ENCODE results near the gene CTAGE8.
A peak's percentile ranks its signal among the peaks of the same experiment; 100 is the strongest.
"Not testable (repeated sequence)": the region's sequence is repeated elsewhere in the genome, so short reads cannot be mapped to it uniquely, and the experiment has no call there.

Gene CTAGE8

GRCh38 chr7:144269188-144269587 is at the start of gene CTAGE8:
TSS of gene CTAGE8 (minus strand) at chr7:144269288. CDS start at chr7:144269250, 38 bp downstream.
- not testable (repeated sequence) for ATAC-seq, DNase-seq

DNA sequence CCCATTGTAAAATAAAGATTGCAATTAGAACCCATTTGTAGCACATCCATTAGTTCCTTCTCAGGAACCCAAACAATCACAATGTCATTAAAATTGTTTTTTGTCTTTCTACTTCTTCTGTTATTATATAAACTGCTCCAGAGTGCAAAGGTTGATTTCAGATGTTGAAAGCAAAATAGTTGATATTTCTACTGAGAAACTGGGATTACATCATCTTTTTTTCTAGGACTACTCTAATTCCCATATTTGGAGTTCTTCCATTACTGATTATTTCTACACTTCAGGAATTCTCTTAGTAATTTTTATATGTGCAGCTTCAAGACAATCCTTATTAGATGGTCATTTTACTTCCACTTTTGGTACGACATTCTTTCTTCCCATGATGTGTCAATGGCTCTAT is 48.4 kb upstream of the CTAGE8 start:
- ATAC-seq, DNase-seq: not testable (repeated sequence)

DNA sequence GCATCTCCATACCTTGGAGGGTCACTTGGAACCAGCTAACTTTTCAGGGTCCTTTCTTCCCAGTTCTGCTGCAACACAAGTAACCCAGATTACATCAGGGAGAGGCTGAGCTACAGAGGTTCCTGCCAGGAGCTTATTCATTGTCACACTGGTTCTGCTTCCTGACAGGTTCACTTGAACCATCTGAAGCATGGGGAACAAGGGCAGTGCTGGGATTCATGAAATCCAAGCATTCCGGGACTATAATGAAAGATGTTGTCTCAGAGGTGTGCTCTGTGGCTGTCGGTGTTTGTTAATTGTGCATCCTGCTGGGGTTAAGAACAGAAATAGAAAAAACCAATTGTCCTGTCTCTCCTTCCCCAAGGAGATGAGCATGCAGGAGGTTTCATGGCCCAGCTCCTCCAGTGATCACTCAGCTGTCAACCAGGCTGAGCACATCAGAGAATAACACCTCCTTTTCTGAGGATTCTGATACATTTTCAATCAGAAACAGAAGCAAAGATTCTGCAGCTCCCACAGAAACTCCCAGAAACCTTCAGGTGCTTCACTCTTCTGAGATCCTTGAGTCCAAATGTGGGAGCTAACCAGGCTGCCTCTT is 42.9 kb upstream of the CTAGE8 start, which contains the start of gene OR2A1:
TSS of gene OR2A1 (plus strand) at position 548 of the 598 bp plus-strand sequence. CDS start 5,706 bp downstream, outside the sequence.
- not testable (repeated sequence) for ATAC-seq, DNase-seq

DNA sequence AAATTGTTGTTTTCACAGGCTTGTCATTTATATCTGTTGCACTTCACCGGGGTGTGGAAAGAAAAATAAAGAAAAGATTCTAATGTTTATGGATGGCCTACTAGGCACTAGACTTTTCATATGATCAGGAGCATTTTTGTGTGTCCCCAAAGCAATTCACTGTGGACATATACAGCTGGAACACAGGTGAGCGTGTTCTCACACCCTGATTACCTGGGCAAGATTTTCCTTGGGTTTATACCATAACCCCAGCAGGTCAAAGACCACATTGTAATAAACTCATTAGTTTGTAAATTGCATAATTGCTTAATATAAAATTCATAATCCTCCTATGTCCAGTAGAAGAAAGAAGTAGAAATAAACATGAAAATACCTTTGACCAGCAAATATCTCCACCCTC is 42.1 kb upstream of the CTAGE8 start:
- ATAC-seq, DNase-seq: not testable (repeated sequence)

DNA sequence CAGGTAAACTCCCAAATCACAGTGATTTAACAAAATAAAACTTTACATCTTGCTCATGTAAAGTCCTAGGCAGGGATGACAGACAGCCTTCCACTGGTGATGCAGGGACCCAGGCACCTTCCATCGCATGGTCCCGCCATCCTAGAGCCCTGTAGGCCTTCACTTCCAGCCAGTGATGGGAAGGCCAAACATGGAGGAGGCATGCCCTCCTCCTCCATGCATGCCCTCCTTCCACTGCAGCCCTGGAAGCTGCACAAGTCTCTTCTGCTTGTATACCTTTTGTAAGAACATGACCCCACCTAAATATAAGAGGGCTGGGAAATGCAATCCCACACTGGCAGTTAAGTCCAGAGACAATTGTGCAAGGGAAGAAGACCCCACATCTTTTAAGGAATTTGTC is 40.6 kb upstream of the CTAGE8 start:
- not testable (repeated sequence) for DNase-seq, ATAC-seq

DNA sequence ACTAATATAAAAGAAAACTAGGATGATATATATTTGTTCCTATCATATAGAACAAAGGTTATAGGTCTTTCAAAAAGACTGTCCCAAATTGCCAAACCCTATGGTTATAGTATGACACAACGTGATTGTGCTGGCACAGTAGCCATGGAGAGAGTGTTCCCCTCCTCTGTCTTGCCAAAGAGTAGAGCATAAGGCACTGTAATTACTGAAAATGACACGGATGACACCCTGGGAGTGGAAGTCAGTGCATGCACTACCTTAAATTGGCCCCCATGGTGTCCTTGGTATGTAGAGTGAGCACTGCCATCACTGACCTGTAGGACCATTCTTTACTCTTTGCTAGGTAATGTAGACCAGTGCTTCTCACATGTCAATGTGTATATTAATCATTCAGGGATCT is 36.1 kb upstream of the CTAGE8 start:
- DNase-seq, ATAC-seq: not testable (repeated sequence)

DNA sequence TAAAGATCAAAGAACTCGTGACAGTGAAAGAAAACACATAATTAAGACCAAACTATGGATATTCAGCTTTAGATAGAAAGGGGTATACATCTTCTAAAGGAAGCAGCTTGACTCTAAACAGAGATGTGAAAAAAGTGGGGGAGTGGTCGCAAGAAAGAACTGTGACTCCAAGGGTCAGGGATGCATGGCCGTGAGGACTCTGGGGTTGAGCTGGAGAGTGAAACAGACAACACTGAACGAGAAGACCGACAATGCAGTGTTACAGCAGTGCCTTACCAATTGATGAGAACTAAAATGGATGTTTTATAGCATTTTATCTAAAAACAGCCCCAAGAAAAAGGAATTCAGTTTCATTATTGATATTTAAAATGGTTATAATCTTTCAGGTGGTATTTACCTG is 34.5 kb upstream of the CTAGE8 start:
- not testable (repeated sequence) for ATAC-seq, DNase-seq

GRCh38 chr7:144302578-144303303 is 33.7 kb upstream of the CTAGE8 start:
- not testable (repeated sequence) for ATAC-seq, DNase-seq

GRCh38 chr7:144293794-144294499 is 24.9 kb upstream of the CTAGE8 start:
- peak; percentile 84 for ATAC-seq
- DNase-seq, result not testable (repeated sequence)

GRCh38 chr7:144292384-144293161 is 23.5 kb upstream of the CTAGE8 start:
- not testable (repeated sequence) for ATAC-seq, DNase-seq

- DNase-seq, ATAC-seq: not testable (repeated sequence)
These were observed 22.5 kb upstream of the CTAGE8 start for GRCh38 chr7:144291607-144292006.

DNA sequence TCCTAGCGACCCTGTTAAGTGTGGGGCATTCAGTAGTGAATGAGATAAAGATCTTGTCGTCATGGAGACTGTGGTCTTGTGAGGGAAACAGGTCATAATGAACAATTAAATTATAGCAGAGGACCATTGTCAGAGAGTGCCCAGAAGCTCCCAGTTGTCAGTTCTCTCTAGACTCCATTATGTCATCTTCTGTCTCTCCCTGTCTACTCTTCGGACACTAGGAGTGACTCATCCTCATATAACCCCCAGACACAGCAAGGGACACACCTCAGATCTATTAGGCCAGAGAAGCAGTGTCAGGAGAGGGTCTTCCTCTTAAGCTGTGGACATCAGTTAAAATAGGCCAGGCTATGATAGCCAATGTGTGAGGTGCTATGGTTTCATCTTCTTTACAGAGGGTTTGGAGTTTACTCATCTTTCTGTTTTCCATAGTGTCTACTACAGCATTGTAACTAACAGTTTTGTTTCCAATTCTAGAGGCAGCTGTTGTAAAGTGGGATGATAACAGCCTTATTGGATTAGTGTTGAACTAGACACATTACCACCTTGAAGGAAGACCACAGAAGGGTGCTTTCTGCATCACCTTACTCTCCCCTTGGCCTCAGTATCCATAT is 18.2 kb upstream of the CTAGE8 start:
- DNase-seq, result not testable (repeated sequence)
- ATAC-seq, result peak; percentile 28

DNA sequence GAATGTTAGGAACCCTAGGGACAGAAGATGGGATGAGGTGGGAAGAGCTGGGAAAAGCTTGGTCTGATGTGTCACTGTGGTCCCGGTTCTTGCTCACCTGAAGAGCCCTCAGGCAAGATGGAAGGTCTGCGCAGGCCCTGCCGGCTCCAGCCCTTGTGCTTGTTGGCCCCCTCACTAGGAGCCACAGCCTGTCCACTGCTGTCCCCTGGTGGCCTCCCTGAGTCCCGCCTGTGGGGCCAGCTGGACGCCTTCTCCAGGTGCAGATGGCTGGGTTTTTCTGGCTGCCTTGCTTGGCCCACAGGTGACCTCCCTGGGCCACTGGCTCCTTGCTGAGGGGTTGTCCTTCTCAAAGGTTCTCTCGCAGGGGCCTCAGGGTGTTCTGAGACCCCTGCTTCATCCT is 14.6 kb upstream of the CTAGE8 start:
- not testable (repeated sequence) for ATAC-seq, DNase-seq

GRCh38 chr7:144282490-144282889 is 13.4 kb upstream of the CTAGE8 start:
- DNase-seq, ATAC-seq: not testable (repeated sequence)

DNA sequence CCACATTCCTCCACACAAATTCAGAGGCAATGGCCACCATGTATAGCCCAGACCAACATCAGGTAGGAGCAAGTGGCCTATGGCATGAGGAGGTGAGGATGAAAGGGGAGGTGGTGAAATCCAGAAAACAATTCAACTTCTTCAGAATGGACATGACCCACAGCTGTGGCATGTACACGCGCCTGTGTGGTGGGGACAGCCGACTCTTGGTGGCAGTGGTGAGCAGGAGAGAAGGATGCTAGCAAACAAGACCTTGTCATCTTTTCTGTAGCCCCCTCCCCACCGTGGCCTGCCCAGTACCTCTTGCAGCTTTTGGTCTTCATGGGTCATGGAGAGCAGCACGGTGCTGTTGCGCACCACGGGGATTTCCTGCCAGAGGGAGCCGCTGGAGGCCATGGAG is 12.9 kb upstream of the CTAGE8 start:
- DNase-seq, ATAC-seq: not testable (repeated sequence)

DNA sequence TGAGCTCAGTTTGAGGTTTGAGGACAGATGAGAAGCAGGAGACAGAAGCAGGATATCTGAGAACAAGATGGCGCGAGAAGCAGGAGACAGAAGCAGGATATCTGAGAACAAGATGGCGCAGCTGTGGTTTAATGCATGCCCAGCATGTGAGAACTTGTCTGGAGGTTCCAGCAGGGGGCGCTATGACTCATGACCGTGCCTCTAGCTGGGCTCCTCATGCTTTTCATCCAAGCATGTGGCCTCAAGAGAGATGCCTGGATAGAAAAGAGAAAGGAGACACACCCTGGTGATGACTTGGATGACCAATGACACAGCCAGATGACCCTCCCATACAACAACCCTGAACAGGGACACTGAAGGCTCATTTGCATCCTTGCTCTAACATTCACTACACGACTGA is 10.9 kb upstream of the CTAGE8 start:
- not testable (repeated sequence) for ATAC-seq

DNA sequence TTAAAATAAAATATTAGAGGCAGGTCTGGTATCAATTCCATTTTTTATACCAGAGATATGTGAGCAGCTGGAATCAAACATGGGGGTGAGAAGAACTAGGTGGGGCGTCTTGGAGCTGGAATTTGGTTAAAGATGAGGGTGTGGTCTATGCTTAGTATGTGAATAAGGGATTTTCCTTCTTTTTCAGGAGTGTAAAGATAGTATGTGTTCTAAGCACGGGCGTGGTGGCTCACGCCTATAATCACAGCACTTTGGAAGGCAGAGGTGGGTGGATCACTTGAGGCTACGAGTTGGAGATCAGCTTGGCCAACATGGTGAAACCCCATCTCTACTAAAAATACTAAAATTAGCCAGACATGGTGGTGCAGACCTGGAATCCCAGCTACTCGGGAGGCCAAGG is 6.2 kb upstream of the CTAGE8 start:
- not testable (repeated sequence) for DNase-seq, ATAC-seq

More for the DNA sequence above, 10.9 kb upstream of the CTAGE8 start:
- DNase-seq, result not testable (repeated sequence)

- not testable (repeated sequence) for ATAC-seq, DNase-seq
These were observed 4.4 kb downstream of the CTAGE8 start, which contains the start of gene OR2A7 for GRCh38 chr7:144264692-144265091. TSS of gene OR2A7 (minus strand) at chr7:144264792. CDS start at chr7:144259628, 5,164 bp downstream.

DNA sequence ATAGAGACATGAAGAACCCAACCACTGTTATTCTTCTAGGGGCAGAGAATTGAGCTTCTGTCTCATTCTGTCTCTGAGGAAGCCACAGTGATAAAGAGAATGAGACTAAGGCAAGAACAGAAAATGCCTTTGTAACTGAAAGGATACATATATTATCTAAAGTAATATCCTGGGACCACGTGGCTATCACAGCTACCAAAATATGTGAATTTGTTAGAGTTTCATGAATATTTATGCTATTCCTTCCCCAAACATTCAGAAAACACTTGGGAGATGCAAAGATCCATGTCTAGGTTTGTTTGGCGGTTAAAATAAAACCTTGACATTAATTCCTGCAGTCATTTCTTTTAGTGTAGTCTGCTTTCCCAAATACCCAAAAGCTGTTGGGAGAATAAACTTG is 7.0 kb downstream of the CTAGE8 start:
- not testable (repeated sequence) for DNase-seq, ATAC-seq

DNA sequence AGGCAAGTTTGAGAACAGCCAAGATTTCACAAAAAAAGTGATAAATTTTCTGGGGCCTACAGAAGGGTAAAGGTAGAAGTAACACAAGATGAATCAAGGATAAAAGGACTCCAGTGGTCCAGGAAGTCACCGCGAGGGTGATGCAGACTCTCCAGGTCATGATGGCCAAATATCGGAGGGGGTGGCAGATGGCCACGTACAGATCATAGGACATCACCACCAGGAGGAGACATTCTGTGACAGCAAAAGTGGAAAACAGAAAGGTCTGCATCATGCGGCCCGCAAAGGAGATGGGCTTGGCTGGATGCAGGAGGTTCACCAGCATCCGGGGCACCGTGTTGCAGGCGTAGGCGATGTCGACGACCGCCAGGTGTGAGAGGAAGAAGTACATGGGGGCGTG is 10.0 kb downstream of the CTAGE8 start:
- not testable (repeated sequence) for DNase-seq
- peak; percentile 23 for ATAC-seq

DNA sequence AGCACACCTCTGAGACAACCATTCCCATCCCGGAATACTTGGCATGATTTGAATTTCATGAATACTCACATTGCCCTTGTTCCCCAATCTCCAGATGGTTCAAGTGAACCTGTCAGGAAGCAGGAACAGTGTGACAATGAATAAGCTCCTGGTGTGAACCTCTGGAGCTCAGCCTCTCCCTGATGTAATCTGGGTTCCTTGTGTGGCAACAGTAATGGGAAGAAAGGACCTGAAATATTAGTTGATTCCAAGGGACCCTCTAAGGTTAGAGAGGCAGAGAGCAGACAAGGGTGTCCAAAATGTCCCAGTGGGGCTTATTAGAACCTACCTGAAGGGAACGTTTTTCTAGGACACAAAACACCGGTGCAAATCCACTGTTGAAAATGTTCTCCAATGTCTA is 13.0 kb downstream of the CTAGE8 start:
- DNase-seq, result no peak

More for the DNA sequence above, 13.0 kb downstream of the CTAGE8 start:
- ATAC-seq, result no peak
